SK-N-SH treated with all-trans-retinoic acid at 6 μM for 48 hours (cell line): ENCODE measurements around the gene TMEM31.

Experiments used
- ARNTL ChIP-seq: fragments of 450-650 bp; formaldehyde crosslinking; IDR thresholded peaks from 2 replicates; pipeline ENCODE4 v1.5.0; 2020; ENCODE audit warnings: low read depth, mild to moderate bottlenecking, moderate library complexity, borderline replicate concordance
- CSRNP3 ChIP-seq: fragments of 250-450 bp; sonication (Bioruptor Pico); IDR thresholded peaks from 2 replicates; pipeline ENCODE4 v1.5.1; 2021; ENCODE audit warnings: mild to moderate bottlenecking, moderate library complexity
- OSR1 ChIP-seq: fragments of 250-450 bp; sonication (Bioruptor Pico); IDR thresholded peaks from 2 replicates; pipeline ENCODE4 v1.8.0; 2022; ENCODE audit warnings: moderate library complexity, mild to moderate bottlenecking, inconsistent platforms
- PATZ1 ChIP-seq: fragments of 250-450 bp; sonication (Bioruptor Pico); IDR thresholded peaks from 2 replicates; pipeline ENCODE4 v1.8.0; 2020; ENCODE audit warnings: mild to moderate bottlenecking, moderate library complexity, borderline replicate concordance
- SNAI2 ChIP-seq: fragments of 250-450 bp; sonication (Bioruptor Pico); IDR thresholded peaks from 2 replicates; pipeline ENCODE4 v1.5.0; 2020; ENCODE audit warnings: mild to moderate bottlenecking, moderate library complexity
- TCF4 ChIP-seq: fragments of 250-450 bp; sonication (Bioruptor Pico); IDR thresholded peaks from 2 replicates; pipeline ENCODE4 v1.8.0; 2021; ENCODE audit warnings: mild to moderate bottlenecking, moderate library complexity, borderline replicate concordance
- TOX ChIP-seq: fragments of 250-450 bp; sonication (Bioruptor Pico); IDR thresholded peaks from 2 replicates; pipeline ENCODE4 v1.8.0; 2021; ENCODE audit warnings: mild to moderate bottlenecking, moderate library complexity, borderline replicate concordance
- ZC3H10 ChIP-seq: fragments of 250-450 bp; sonication (Bioruptor Pico); IDR thresholded peaks from 2 replicates; pipeline ENCODE4 v1.5.1; 2021; ENCODE audit warnings: mild to moderate bottlenecking, moderate library complexity
- ZFP3 ChIP-seq: fragments of 250-450 bp; sonication (Bioruptor Pico); IDR thresholded peaks from 2 replicates; pipeline ENCODE4 v1.5.0; 2020; ENCODE audit warnings: mild to moderate bottlenecking, moderate library complexity
- ZFP30 ChIP-seq: fragments of 450-650 bp; formaldehyde crosslinking; IDR thresholded peaks from 2 replicates; pipeline ENCODE4 v1.5.0; 2022; ENCODE audit warnings: mild to moderate bottlenecking, moderate library complexity
- ZNF565 ChIP-seq: fragments of 450-650 bp; formaldehyde crosslinking; conservative IDR thresholded peaks from 2 replicates; pipeline ENCODE4 v1.5.0; 2020; ENCODE audit warnings: low read depth, mild to moderate bottlenecking, moderate library complexity
- ZNF8 ChIP-seq: fragments of 450-650 bp; formaldehyde crosslinking; IDR thresholded peaks from 2 replicates; pipeline ENCODE4 v1.5.0; 2020; ENCODE audit warnings: mild to moderate bottlenecking, moderate library complexity
- TF ChIP-seq, protein P1 (sequence below): fragments of 250-450 bp; sonication (Bioruptor Pico); IDR thresholded peaks from 2 replicates; pipeline ENCODE4 v1.8.0; 2021; ENCODE audit warnings: low read depth, mild to moderate bottlenecking, moderate library complexity, borderline replicate concordance
- TF ChIP-seq, protein P2 (sequence below): fragments of 250-450 bp; sonication (Bioruptor Pico); IDR thresholded peaks from 2 replicates; pipeline ENCODE4 v1.5.0; 2020; ENCODE audit warnings: mild to moderate bottlenecking, moderate library complexity

GRCh38 chrX:103733017-103733416 is 22.3 kb downstream of the TMEM31 start:
- TF ChIP-seq ARNTL = no peak
- TF ChIP-seq ZC3H10 = no peak
- TF ChIP-seq, protein P1, sequence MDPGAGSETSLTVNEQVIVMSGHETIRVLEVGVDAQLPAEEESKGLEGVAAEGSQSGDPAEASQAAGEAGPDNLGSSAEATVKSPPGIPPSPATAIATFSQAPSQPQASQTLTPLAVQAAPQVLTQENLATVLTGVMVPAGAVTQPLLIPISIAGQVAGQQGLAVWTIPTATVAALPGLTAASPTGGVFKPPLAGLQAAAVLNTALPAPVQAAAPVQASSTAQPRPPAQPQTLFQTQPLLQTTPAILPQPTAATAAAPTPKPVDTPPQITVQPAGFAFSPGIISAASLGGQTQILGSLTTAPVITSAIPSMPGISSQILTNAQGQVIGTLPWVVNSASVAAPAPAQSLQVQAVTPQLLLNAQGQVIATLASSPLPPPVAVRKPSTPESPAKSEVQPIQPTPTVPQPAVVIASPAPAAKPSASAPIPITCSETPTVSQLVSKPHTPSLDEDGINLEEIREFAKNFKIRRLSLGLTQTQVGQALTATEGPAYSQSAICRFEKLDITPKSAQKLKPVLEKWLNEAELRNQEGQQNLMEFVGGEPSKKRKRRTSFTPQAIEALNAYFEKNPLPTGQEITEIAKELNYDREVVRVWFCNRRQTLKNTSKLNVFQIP (CRISPR knock-in tag) = no peak
- TF ChIP-seq SNAI2 (CRISPR knock-in tag) = no peak
- TF ChIP-seq, protein P2, sequence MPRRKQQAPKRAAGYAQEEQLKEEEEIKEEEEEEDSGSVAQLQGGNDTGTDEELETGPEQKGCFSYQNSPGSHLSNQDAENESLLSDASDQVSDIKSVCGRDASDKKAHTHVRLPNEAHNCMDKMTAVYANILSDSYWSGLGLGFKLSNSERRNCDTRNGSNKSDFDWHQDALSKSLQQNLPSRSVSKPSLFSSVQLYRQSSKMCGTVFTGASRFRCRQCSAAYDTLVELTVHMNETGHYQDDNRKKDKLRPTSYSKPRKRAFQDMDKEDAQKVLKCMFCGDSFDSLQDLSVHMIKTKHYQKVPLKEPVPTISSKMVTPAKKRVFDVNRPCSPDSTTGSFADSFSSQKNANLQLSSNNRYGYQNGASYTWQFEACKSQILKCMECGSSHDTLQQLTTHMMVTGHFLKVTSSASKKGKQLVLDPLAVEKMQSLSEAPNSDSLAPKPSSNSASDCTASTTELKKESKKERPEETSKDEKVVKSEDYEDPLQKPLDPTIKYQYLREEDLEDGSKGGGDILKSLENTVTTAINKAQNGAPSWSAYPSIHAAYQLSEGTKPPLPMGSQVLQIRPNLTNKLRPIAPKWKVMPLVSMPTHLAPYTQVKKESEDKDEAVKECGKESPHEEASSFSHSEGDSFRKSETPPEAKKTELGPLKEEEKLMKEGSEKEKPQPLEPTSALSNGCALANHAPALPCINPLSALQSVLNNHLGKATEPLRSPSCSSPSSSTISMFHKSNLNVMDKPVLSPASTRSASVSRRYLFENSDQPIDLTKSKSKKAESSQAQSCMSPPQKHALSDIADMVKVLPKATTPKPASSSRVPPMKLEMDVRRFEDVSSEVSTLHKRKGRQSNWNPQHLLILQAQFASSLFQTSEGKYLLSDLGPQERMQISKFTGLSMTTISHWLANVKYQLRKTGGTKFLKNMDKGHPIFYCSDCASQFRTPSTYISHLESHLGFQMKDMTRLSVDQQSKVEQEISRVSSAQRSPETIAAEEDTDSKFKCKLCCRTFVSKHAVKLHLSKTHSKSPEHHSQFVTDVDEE (CRISPR knock-in tag) = no peak
- TF ChIP-seq ZFP3 (CRISPR knock-in tag) = no peak
- no peak for TF ChIP-seq PATZ1 (CRISPR knock-in tag)
- no peak for TF ChIP-seq ZNF8
- TF ChIP-seq ZFP30 (CRISPR knock-in tag) = no peak
- no peak for TF ChIP-seq CSRNP3
- no peak for TF ChIP-seq ZNF565 (CRISPR knock-in tag)
- TF ChIP-seq TOX = no peak
- TF ChIP-seq TCF4 (CRISPR knock-in tag) = no peak
- TF ChIP-seq OSR1 (CRISPR knock-in tag) = no peak
